IMR-90 (cell line): ENCODE results near the gene FAM83E. TPM values are rescaled to one million over a fixed set of nuclear protein-coding genes. Genes with fewer than 3 reads are reported as not detected.

Source experiments
- ATAC-seq: fragments of 200-7000 bp; cut with Tn5 transposase; 2 replicates; pipeline ENCODE4 v1.9.1; 2020; ENCODE audit warnings: low read depth, mild to moderate bottlenecking, moderate library complexity
- BruUV-seq: library from RNA; stranded (reverse); fragments of 400-500 nt; replicated peaks from 2 replicates; lab custom pipeline; 2021; lab: Mats Ljungman, UMichigan
- CTCF ChIA-PET: fragments of 300-600 bp; formaldehyde crosslinking; extraction: SDS; loops from one replicate; lab custom pipeline; 2021; ENCODE audit warnings: antibody characterized with exemption; lab: Yijun Ruan, JAX
- POLR2A ChIA-PET: fragments of 300-600 bp; sonication (Branson Sonifier 250); formaldehyde crosslinking; loops from one replicate; lab custom pipeline; 2022; ENCODE audit warnings: antibody characterized with exemption; ENCODE audit not compliant: unreplicated experiment; lab: Charles Lee
- DNase-seq: peaks from one replicate; pipeline ENCODE4 v3.0.0; 2013
- H2AFZ ChIP-seq: replicated peaks from 2 replicates; pipeline ENCODE3; 2013; ENCODE audit warnings: low read length, mild to moderate bottlenecking; ENCODE audit not compliant: poor library complexity
- H2AK5ac ChIP-seq: 2 replicates; pipeline ENCODE4 v1.6.1; 2013; ENCODE audit warnings: low read depth, low read length, inconsistent platforms
- H2AK9ac ChIP-seq: replicated peaks from 2 replicates; pipeline ENCODE3; 2013; ENCODE audit warnings: mild to moderate bottlenecking, low read depth, low read length, moderate library complexity; ENCODE audit not compliant: poor library complexity
- H2BK120ac ChIP-seq: 2 replicates; pipeline ENCODE4 v1.6.1; 2013; ENCODE audit warnings: low read depth, low read length, inconsistent platforms
- H2BK15ac ChIP-seq: 3 replicates; pipeline ENCODE4 v1.6.1; 2013; ENCODE audit warnings: low read depth, low read length, inconsistent platforms
- H2BK20ac ChIP-seq: 2 replicates; pipeline ENCODE4 v1.6.1; 2013; ENCODE audit warnings: low read depth, mild to moderate bottlenecking, inconsistent platforms, low read length, moderate library complexity
- H2BK5ac ChIP-seq: 2 replicates; pipeline ENCODE4 v1.6.1; 2013; ENCODE audit warnings: mild to moderate bottlenecking, low read depth, low read length, inconsistent platforms; ENCODE audit not compliant: poor library complexity, severe bottlenecking
- H3K14ac ChIP-seq: replicated peaks from 2 replicates; pipeline ENCODE4 v1.6.1; 2013; ENCODE audit warnings: low read depth, low read length, inconsistent platforms
- H3K18ac ChIP-seq: 2 replicates; pipeline ENCODE4 v1.6.1; 2013; ENCODE audit warnings: low read depth, low read length, control low read depth
- H3K23ac ChIP-seq: 2 replicates; pipeline ENCODE4 v1.6.1; 2013; ENCODE audit warnings: low read depth, low read length, inconsistent platforms
- H3K27ac ChIP-seq: 2 replicates; pipeline ENCODE4 v1.5.1; 2013; ENCODE audit warnings: mild to moderate bottlenecking, control low read depth, low read length; ENCODE audit not compliant: insufficient read depth
- H3K27me3 ChIP-seq: 2 replicates; pipeline ENCODE4 v1.6.1; 2013; ENCODE audit warnings: low read length; ENCODE audit not compliant: control insufficient read depth, insufficient read depth
- H3K36me3 ChIP-seq: 2 replicates; pipeline ENCODE4 v1.6.1; 2013; ENCODE audit warnings: low read length, mixed read lengths; ENCODE audit not compliant: control insufficient read depth, insufficient read depth
- H3K4ac ChIP-seq: 2 replicates; pipeline ENCODE4 v1.6.1; 2013; ENCODE audit warnings: low read depth, low read length, inconsistent platforms
- H3K4me1 ChIP-seq: 2 replicates; pipeline ENCODE4 v1.6.1; 2013; ENCODE audit warnings: low read length, mixed read lengths; ENCODE audit not compliant: control insufficient read depth, insufficient read depth
- H3K4me2 ChIP-seq: 2 replicates; pipeline ENCODE4 v1.6.1; 2013; ENCODE audit warnings: low read depth, mild to moderate bottlenecking, control low read depth, low read length, moderate library complexity
- H3K4me3 ChIP-seq: 2 replicates; pipeline ENCODE4 v1.5.1; 2013; ENCODE audit warnings: low read depth, mild to moderate bottlenecking, control low read depth, low read length, moderate library complexity; ENCODE audit not compliant: insufficient read depth
- H3K56ac ChIP-seq: 2 replicates; pipeline ENCODE4 v1.6.1; 2013; ENCODE audit warnings: low read length, inconsistent platforms; ENCODE audit not compliant: insufficient read depth; ENCODE audit errors: extremely low read depth
- H3K79me1 ChIP-seq, 2 experiments: 2 replicates each; pipeline ENCODE4 v1.6.1; 2013; ENCODE audit warnings: low read length in 2 of 2, inconsistent platforms in 1 of 2, low read depth in 1 of 2
- H3K9ac ChIP-seq: 2 replicates; pipeline ENCODE4 v1.6.1; 2013; ENCODE audit warnings: low read depth, low read length, control low read depth
- H3K9me1 ChIP-seq: 2 replicates; pipeline ENCODE4 v1.6.1; 2013; ENCODE audit warnings: low read length, inconsistent platforms; ENCODE audit not compliant: insufficient read depth
- H3K9me3 ChIP-seq: 2 replicates; pipeline ENCODE4 v1.6.1; 2013; ENCODE audit warnings: low read length; ENCODE audit not compliant: control insufficient read depth, insufficient read depth
- H4K20me1 ChIP-seq: 2 replicates; pipeline ENCODE4 v1.6.1; 2013; ENCODE audit warnings: low read length, inconsistent platforms; ENCODE audit not compliant: insufficient read depth
- H4K5ac ChIP-seq: 2 replicates; pipeline ENCODE4 v1.6.1; 2013; ENCODE audit warnings: mild to moderate bottlenecking, low read depth, low read length, control low read depth
- H4K8ac ChIP-seq, 2 experiments: 2 replicates each; pipeline ENCODE4 v1.6.1; 2013; ENCODE audit warnings: low read depth in 2 of 2, low read length in 2 of 2, control low read depth in 1 of 2, inconsistent platforms in 1 of 2
- H4K91ac ChIP-seq: 2 replicates; pipeline ENCODE4 v1.6.1; 2013; ENCODE audit warnings: low read depth, low read length, inconsistent platforms; ENCODE audit not compliant: insufficient read depth
- BHLHE40 ChIP-seq: fragments of 150-350 bp; IDR thresholded peaks from 2 replicates; pipeline ENCODE4 v1.6.1; 2016; ENCODE audit warnings: mild to moderate bottlenecking, low read depth, low read length
- CEBPB ChIP-seq: IDR thresholded peaks from 2 replicates; pipeline ENCODE4 v1.6.1; 2012; ENCODE audit warnings: low read depth, low read length, improper control_type of control experiment
- CHD1 ChIP-seq: IDR thresholded peaks from 2 replicates; pipeline ENCODE4 v1.6.1; 2012; ENCODE audit warnings: low read depth, low read length, improper control_type of control experiment
- FOS ChIP-seq: fragments of 150-350 bp; IDR thresholded peaks from 2 replicates; pipeline ENCODE4 v1.6.1; 2016; ENCODE audit warnings: low read depth, low read length
- MAFK ChIP-seq: IDR thresholded peaks from 2 replicates; pipeline ENCODE4 v1.6.1; 2012; ENCODE audit warnings: low read depth, low read length, improper control_type of control experiment
- MAZ ChIP-seq: IDR thresholded peaks from 2 replicates; pipeline ENCODE4 v1.6.1; 2012; ENCODE audit warnings: low read depth, mild to moderate bottlenecking, low read length, improper control_type of control experiment, moderate library complexity, borderline replicate concordance
- MXI1 ChIP-seq: IDR thresholded peaks from 2 replicates; pipeline ENCODE4 v1.6.1; 2012; ENCODE audit warnings: low read depth, mild to moderate bottlenecking, low read length, moderate library complexity, borderline replicate concordance
- NFE2L2 ChIP-seq: fragments of 150-350 bp; IDR thresholded peaks from 2 replicates; pipeline ENCODE4 v1.6.1; 2016; ENCODE audit warnings: low read depth, mild to moderate bottlenecking, low read length
- POLR2A ChIP-seq: IDR thresholded peaks from 2 replicates; pipeline ENCODE4 v1.6.1; 2012; ENCODE audit warnings: mild to moderate bottlenecking, low read depth, low read length
- RAD21 ChIP-seq: IDR thresholded peaks from 2 replicates; pipeline ENCODE4 v1.6.1; 2012; ENCODE audit warnings: low read length, improper control_type of control experiment
- RCOR1 ChIP-seq: IDR thresholded peaks from 2 replicates; pipeline ENCODE4 v1.6.1; 2012; ENCODE audit warnings: mild to moderate bottlenecking, low read length, improper control_type of control experiment; ENCODE audit not compliant: insufficient replicate concordance
- RFX5 ChIP-seq: IDR thresholded peaks from 2 replicates; pipeline ENCODE4 v1.8.0; 2012; ENCODE audit warnings: low read depth, mild to moderate bottlenecking, low read length, moderate library complexity
- SMC3 ChIP-seq: fragments of 150-350 bp; IDR thresholded peaks from 2 replicates; pipeline ENCODE4 v1.6.1; 2016; ENCODE audit warnings: low read depth, mild to moderate bottlenecking, antibody characterized with exemption, low read length, moderate library complexity
- WGBS, 2 experiments: methylation state at CpG; one replicate each; pipeline versions ENCODE4 v1.1.5 to v1.1.7; 2013; ENCODE audit warnings: missing lambda C conversion rate in 2 of 2; ENCODE audit not compliant: insufficient read length in 1 of 2; ENCODE audit errors: extremely low coverage in 2 of 2; 5-methylcytosine and 5-hydroxymethylcytosine counted together
- dilution Hi-C: fragments of 300-500 bp; cut with HindIII; formaldehyde crosslinking; loops from one replicate; pipeline ENCODE4 v1.14.3; 2018; ENCODE audit warnings: low sequenced_read_pairs; ENCODE audit not compliant: unreplicated experiment
- in situ Hi-C: fragments of 300-500 bp; cut with MboI; formaldehyde crosslinking; loops from 3 replicates; pipeline ENCODE4 v1.14.3; 2019; ENCODE audit warnings: low sequenced_read_pairs, inconsistent platforms, mixed read lengths
- intact Hi-C: fragments of 100-400 bp; cut with micrococcal nuclease; formaldehyde crosslinking; loops from 2 replicates; pipeline ENCODE4 v1.10.0; 2022
- polyA plus RNA-seq, 3 experiments: library from polyadenylated mRNA; depleted of rRNA; stranded (reverse); fragments of >200 nt; gene quantifications; 2 replicates each; pipeline ENCODE4 v1.2.3, GENCODE V29; 2012; ENCODE audit warnings: low replicate concordance in 1 of 3
- total RNA-seq: library from RNA; depleted of rRNA; stranded (reverse); fragments of >200 nt; gene quantifications from 2 replicates; pipeline ENCODE4 v1.2.3, GENCODE V29; 2012
- TF ChIP-seq, protein P1 (sequence below): conservative IDR thresholded peaks from 2 replicates; pipeline ENCODE4 v1.5.1; 2012; ENCODE audit warnings: mild to moderate bottlenecking, low read depth, low read length, improper control_type of control experiment
- TF ChIP-seq, protein P2 (sequence below): fragments of 150-350 bp; IDR thresholded peaks from 2 replicates; pipeline ENCODE4 v1.6.1; 2017; ENCODE audit warnings: mild to moderate bottlenecking, antibody characterized with exemption, low read length, low read depth
- TF ChIP-seq, protein P3 (sequence below): fragments of 150-350 bp; IDR thresholded peaks from 2 replicates; pipeline ENCODE4 v1.6.1; 2016; ENCODE audit warnings: low read depth, mild to moderate bottlenecking, low read length, moderate library complexity, borderline replicate concordance

FAM83E gene
- total and polyA plus RNA-seq, 2 of the 4 experiments (the other 2 are of a cell fraction), result 0.05 to 0.36 TPM

- Histone ChIP-seq H3K4me1 (peaks cover 34% of the 10 kb centered on the region), H3K4me2 (no peak overlapping the region), H3K9me3 (no peaks in the 10 kb centered on the region), H3K4me3 (no peak overlapping the region), H2BK15ac (no peak overlapping the region), H2AFZ (peak overlapping the region; percentile 24), H4K8ac (no peak overlapping the region), H3K27me3 (no peaks in the 10 kb centered on the region), H2AK9ac (no peak overlapping the region), H3K36me3 (peaks cover 6% of the 10 kb centered on the region; the same call in 1 of the 2 replicates), H3K18ac (no peak overlapping the region), H4K20me1 (no peaks in the 10 kb centered on the region), H4K5ac (no peak overlapping the region), H2BK5ac (no peak overlapping the region), H3K14ac (no peak overlapping the region), H3K23ac (no peak overlapping the region), H3K9ac (no peak overlapping the region), H3K4ac (no peak overlapping the region), H2BK120ac (no peak overlapping the region), H4K91ac (no peak overlapping the region), H2AK5ac (no peak overlapping the region), H3K9me1 (peaks cover 16% of the 10 kb centered on the region), H3K79me1 (peaks cover 4 to 19% of the 10 kb centered on the region in 2 experiments), H3K56ac (no peak overlapping the region), H3K27ac (no peak overlapping the region), H2BK20ac (no peak overlapping the region)
- ATAC-seq, result no peak
- WGBS, 2 experiments, result 83% methylated on average over 13 of the region's 22 CpGs; no CpG with 5 or more reads in 1 of the 2 experiments
- no TSS peak for BruUV-seq
- in situ Hi-C loops (no loop called here), intact Hi-C loops (no loop called here), dilution Hi-C loops (no loop called here)
- DNase-seq, result no peak
- POLR2A ChIA-PET, result no interaction called here
- CTCF ChIA-PET, result no interaction called here
- TF ChIP-seq FOS (no peak), CEBPB (no peak), NFE2L2 (no peak), RFX5 (no peak), RAD21 (no peak), MXI1 (no peak), SMC3 (no peak), BHLHE40 (no peak), RCOR1 (no peak), CHD1 (no peak), MAFK (no peak), POLR2A (no peak), MAZ (no peak)
- TF ChIP-seq, protein P1, sequence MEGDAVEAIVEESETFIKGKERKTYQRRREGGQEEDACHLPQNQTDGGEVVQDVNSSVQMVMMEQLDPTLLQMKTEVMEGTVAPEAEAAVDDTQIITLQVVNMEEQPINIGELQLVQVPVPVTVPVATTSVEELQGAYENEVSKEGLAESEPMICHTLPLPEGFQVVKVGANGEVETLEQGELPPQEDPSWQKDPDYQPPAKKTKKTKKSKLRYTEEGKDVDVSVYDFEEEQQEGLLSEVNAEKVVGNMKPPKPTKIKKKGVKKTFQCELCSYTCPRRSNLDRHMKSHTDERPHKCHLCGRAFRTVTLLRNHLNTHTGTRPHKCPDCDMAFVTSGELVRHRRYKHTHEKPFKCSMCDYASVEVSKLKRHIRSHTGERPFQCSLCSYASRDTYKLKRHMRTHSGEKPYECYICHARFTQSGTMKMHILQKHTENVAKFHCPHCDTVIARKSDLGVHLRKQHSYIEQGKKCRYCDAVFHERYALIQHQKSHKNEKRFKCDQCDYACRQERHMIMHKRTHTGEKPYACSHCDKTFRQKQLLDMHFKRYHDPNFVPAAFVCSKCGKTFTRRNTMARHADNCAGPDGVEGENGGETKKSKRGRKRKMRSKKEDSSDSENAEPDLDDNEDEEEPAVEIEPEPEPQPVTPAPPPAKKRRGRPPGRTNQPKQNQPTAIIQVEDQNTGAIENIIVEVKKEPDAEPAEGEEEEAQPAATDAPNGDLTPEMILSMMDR, result no peak
- TF ChIP-seq, protein P2, sequence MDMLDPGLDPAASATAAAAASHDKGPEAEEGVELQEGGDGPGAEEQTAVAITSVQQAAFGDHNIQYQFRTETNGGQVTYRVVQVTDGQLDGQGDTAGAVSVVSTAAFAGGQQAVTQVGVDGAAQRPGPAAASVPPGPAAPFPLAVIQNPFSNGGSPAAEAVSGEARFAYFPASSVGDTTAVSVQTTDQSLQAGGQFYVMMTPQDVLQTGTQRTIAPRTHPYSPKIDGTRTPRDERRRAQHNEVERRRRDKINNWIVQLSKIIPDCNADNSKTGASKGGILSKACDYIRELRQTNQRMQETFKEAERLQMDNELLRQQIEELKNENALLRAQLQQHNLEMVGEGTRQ, result no peak
- TF ChIP-seq, protein P3, sequence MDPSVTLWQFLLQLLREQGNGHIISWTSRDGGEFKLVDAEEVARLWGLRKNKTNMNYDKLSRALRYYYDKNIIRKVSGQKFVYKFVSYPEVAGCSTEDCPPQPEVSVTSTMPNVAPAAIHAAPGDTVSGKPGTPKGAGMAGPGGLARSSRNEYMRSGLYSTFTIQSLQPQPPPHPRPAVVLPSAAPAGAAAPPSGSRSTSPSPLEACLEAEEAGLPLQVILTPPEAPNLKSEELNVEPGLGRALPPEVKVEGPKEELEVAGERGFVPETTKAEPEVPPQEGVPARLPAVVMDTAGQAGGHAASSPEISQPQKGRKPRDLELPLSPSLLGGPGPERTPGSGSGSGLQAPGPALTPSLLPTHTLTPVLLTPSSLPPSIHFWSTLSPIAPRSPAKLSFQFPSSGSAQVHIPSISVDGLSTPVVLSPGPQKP, result no peak
Observed at GRCh38 chr19:48629297-48629598, 14.4 kb upstream of the FAM83E start.
